Fibroblast of skin of back (primary cell): ENCODE results near the gene DUS1L.
A peak's percentile ranks its signal among the peaks of the same experiment; 100 is the strongest.

ENCODE experiments used
- DNase-seq: peaks from one replicate; pipeline ENCODE4 v3.0.0-alpha.2; 2013

DUS1L gene

DNA sequence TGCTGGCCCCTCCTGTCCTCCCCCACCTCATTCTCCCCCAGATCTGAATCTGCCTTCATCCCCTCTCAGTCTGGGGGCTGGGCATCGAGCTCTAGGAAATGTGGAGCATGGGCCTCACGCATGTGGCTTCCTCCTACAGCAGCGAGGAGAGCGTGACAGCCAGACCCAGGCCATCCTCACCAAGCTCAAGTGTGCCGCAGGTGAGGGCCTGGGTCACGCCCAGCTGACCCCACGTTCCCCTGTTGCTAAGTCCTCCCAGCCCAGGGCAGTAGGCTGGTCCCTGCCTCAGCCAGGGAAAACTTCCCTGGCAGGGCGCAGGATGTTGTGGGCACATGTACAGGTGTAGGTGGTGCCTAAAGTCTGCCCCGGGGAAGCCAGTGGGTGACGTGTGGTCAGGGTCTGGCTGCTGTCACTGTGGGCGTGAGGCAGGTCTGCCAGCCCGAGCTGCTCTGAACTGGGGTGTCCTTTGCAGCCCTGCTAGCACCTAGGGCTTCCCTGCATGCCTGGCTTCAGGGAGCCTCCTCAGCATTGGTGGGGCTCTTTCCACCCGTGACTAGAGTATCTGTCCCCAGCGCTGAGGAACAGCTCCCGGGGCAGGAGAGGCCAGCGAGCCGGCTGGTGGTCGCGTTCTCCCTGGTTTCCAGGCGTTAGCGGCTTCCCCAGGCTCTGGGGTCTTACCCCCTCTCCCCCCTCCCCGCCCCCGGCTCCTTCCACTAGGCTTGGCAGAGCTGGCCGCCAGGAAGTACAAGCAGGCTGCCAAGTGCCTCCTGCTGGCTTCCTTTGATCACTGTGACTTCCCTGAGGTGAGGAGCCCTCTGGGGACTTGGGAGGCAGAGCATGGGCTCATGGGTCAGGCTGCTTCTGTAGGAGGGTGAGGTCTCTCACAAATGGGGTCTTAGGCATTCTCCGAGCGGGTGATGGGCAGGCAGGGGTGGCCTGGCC is 10.3 kb downstream of the DUS1L start:
- no peak for DNase-seq

- DNase-seq: no peak
These were observed 11.1 kb downstream of the DUS1L start for GRCh38 chr17:82054351-82055022.

DNA sequence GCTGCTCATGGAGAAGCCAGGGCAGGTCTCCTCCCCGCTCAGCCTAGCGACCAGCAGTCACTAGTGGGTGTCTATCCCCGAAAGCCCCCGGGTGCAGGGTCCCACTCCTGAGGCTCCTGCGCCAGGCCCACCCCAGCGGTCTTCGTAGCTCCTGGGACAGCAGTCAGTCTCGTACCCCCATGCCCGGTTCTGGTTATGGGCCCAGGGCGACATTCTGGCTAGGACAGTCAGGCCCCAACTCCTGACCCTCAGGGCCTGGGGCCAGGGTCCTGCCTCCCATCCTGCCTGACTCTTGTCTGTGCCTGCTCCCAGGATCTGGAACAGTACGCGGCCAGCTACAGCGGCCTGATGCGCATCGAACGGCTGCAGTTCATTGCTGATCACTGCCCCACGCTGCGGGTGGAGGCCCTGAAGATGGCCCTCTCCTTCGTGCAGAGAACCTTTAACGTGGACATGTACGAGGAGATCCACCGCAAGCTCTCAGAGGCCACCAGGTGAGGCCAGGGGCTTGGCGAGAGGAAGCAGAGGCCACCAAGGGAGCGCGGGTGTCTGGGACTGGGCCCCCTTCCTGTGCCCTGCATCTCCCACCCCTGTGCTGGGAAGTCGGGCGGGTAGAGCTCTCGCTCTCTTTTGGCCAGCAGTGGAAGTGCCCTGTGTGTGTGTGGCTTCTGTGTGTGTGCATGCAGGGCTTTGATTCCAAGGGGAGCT is 11.9 kb downstream of the DUS1L start:
- no peak for DNase-seq

DNA sequence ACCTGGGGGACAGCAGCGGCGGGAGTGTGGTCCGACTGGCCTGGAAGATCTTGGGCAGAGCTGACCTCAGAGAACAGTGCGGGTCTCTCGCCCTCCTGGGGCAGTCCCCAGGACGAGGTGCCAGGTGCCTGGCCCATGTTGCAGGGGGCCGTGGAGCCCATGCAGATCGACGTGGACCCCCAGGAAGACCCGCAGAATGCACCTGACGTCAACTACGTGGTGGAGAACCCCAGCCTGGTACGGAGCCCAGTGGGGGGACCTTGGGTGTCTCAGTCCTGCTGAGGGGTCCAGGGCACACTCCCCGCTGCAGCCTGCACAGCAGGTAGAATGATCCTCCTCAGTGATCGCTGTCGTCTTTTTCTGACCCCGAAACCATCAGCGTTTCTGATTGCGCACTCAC is 12.5 kb downstream of the DUS1L start:
- no peak for DNase-seq

DNA sequence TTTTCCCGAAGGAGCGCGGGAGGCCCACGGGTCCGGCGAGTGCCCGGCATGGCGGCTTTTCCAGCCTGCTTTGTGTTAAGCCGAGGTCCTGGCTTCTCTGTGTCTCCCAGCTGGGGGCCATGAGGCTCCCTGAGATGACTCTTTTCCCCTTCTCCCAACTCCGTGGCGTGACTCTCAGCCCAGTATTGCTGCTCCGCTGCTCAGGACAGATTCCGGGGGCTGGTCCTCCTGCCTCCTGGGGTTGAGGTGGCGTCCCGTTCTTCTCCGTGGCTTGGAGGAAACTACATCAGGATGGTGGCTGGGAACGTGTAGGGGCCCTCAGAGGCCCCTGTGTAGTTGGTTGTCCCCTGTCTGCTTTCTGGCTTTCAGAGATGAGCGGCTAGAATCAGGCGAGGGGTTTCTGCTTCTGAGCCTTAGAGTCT is 13.0 kb downstream of the DUS1L start:
- DNase-seq: no peak

DNA sequence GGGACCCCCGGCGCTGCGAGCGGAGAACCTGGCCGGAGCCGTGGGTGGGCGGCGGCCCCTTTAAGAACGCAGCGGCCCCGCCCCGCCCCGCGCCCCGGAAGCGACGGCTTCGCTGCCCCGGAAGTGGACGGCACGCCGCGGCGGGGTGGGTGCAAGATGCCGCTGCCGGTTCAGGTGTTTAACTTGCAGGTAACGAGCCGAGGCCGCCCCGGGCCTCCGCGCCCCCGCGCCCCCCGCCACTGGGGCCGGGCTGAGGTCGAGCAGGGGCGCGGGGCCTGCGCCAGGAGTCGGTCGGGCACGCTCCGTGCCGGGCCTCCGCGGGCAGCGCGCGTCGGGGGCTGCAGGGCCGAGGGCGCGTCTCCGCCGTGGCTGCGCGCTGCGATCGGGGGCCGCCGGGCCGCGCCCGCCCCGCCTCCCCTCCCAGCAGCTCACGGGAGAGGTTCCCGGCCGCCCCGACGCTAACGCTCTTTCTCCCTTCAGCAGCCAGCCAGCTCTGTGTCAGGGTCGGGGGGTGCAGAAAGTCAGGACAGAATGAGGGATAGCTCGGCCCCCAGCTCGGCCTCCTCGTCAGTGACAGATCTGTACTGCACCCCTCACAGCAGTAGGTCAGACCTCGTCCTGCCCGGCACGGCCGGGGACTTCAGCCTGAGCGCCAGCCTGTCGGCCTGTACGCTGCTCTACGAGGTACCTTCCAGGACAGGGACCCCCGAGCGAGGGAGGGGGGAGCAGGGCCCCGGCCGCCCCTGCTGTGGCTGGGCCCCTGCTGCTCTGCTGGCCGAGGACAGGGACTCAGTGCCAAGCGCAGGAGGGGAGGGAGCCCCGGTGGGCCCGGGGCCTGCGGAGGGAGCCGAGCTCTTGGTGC is 13.6 kb downstream of the DUS1L start, which contains the start of the genes GPS1 and RFNG:
Gene GPS1, plus strand, starts transcription at position 123 of the 862 bp plus-strand sequence. Its CDS starts 34 bp downstream, at position 157.
Gene RFNG, minus strand, starts transcription at position 36 of the 862 bp plus-strand sequence. CDS start 45 bp downstream, outside the sequence.
- peak; percentile 56 for DNase-seq

DNA sequence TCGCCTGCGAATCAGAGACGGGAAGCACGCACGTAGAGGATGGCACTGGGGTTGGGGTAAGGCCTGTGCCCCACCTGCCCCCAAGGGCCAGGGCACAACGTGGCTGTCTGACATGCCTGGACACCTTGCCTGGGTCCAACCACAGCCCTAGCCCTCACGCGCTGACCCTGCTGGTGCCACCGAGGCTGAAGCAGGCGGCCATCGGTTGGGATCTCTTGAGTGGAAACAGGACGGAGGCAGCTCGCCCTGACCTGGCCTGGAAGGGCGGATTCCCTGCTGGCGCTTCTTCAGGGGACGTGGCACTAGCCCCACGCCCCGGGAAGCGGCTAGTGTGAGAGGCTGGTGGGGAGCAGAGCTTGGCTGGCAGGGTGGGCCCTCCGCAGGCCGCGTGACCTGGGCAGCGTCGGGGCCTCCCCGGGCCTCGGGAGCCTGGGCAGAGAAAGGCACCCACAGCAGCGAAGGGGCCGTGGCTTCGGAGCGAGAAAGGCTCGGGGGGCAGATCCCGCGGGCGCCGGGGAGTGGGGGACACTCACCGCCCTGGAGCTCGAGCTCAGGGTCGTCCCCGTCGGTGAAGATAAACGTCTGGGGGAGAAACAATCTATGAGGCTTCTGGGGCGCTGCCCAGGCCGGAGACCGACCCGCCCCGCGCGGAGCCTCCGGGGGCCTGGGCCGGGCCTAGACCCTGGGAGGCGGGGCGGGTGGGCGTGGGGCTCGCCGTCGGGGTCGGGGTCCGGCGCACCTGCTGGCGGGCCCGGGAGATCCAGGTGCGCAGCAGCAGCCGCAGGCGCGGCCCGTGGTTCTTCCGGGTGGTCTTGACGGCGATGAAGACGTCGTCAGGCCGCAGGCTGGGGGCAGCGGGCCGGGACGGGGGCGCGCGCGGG is 14.6 kb downstream of the DUS1L start:
- DNase-seq: no peak

- DNase-seq: no peak
These were observed 15.3 kb downstream of the DUS1L start for GRCh38 chr17:82050152-82050760.

DNA sequence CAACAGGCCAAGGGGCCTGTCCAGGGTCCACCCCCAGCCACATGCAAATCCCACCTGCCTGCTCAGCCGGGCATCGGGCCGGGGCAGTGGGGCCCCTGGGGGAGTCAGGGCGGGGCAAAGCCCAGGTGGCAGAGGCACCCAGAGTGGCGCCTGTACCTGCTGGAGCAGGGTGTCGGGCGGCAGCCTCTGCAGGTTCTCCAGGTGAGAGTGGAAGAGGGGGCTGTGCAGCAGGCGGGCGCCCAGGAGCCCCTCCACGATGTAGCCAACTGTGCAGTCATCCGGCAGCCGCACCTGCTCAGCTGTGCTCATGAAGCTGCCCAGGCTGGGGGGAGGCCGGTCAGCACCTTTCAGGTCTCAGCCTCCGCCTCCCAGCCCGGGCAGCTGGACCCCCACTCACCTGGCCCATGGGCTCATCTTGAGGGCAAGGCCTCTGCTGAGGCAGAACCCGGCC is 16.1 kb downstream of the DUS1L start:
- no peak for DNase-seq

DNA sequence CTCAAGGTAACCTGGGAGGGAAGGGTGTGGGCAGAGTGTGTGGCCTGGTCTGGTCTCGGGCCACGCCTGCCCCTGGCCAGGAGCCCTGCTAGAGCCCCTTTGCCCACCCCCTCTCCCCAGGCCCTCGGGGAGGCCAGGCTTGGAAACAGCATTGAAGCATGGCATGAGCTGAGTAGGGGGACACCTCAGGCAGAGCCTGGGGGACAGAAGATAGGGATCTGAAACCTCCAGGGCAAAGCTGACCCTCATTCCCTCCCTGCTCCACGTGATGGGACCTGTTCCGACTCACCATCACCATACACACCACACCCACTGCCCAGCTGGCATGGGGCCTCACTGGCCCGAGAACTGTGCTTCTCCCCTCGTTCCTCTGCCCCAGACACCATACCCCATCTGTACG is 16.5 kb downstream of the DUS1L start:
- DNase-seq: no peak

DNA sequence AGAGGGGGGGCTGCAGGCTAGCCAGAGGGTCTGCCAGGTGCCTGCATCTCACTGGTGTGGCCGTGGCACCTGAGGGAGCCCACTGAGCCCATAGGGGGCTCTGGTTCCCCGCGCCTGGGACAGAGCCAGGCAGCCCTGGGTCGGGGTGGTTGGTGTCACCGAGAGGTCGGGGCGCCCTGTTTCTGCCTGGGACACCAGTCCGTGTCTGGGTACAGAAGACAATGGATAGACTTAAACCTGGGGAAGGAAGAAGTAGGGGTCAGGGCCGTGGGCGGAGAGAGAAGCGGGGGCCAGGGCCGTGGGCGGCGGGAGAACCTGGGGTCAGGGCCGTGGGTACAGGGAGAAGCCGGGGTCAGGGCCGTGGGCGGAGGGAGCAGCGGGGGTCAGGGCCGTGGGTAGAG is 17.0 kb downstream of the DUS1L start:
- no peak for DNase-seq

- no peak for DNase-seq
These were observed 17.6 kb downstream of the DUS1L start for GRCh38 chr17:82047914-82048570.

DNA sequence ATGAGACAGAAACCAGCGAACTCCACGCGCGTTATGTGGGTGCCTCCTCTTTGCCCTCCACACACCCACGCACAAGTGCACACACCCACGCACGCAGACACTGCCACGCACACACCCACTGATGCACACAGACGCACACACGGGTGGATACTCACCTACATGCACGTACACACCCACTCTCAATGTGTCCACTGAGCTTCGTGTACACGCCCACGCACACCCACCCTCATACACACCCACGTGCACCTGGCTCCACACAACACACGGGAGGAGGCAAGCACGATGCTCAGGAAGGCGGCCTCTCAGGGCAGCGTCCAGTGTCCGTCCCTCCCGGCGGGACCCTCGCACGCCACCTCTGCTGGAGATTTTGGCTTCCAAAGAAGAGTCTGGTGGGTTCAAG is 18.2 kb downstream of the DUS1L start:
- DNase-seq: no peak

GRCh38 chr17:82046903-82047302 is 18.7 kb downstream of the DUS1L start:
- DNase-seq: no peak

DNA sequence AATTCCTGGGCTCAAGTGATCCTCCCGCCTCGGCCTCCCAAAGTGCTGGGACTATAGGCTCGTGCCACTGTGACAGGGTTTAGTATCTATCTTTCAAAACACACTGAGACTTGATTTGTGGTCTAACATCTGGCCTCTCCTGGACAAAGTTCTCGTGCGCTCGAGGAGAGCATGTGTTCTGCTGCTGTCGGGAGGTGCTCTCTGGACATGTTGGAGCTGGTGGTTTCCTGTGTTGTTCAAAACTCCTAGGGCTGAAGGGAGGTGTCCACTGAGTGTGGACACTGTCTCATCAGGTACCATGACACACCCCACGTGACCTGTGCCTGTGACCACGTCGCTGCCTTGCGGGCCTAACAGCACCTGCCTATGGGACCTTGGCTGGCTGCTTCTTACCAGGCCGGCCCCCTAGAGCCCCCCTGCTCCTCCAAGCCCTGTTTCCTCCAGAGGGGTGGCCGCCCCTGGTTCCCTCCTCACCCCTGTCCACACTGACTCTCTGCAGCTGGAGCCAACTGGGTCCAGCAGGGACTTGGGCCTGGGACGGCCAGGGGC is 19.6 kb downstream of the DUS1L start:
- DNase-seq: no peak

- no peak for DNase-seq
These were observed 22.1 kb downstream of the DUS1L start for GRCh38 chr17:82043507-82043906.

DNA sequence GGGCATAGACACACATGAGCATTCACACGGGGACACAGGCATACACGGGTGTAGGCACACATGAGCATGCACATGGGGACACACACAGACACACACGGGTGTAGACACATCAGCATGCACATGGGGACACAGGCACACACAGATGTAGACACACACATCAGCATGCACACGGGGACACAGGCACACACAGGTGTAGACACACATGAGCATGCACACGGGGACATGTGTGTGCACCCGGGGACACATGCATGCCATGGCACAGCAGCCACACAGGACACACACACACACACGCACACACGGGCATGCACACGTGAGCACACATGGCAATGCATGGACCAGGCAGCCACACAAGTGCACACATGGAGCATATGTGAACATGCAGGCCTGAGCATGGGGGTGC is 23.0 kb downstream of the DUS1L start:
- no peak for DNase-seq

DNA sequence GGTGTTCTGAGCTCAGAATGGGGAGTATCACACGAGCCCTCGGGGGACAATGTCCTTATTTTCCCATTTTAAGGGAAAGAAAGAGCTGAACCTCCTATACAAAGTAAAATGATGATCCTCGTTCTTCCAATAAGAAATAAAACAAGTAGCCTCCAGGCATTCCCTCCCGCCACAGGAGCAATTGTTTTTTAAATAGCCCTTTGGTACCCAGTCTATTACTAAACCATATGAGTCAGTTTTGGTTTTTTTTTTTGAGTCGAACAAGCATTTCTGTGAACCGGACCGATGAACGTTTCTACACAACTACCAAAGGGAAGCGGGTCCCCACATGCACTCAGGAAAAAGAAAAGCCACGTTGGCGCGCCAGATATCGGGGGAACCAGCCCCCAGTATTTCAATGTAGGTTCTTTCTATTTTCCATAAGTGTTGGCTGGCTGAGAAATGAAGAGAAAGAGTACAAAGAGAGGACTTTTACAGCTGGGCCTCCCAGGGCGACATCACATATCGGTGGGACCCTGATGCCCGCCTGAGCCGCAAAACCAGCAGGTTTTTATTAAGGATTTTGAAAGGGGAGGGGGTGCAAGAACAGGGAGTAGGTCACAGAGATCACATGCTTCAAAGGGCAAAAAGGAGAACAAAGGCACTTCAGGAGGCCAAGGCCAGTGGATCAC is 24.3 kb downstream of the DUS1L start:
- DNase-seq: peak; percentile 26
